Activated naive CD8-positive, alpha-beta T cell treated with anti-CD3 and anti-CD28 coated beads, Interleukin-2, amount 10 ng/mL, durations not matched to agents 7 days and 5 days (primary cell): Measurements from ENCODE around the gene UCKL1. TPM values are rescaled to one million over a fixed set of nuclear protein-coding genes. Genes with fewer than 3 reads are reported as not detected.

ENCODE experiments used
- ATAC-seq: fragments of 150-1000 bp; cut with Tn5 transposase; one replicate; pipeline ENCODE4 v1.10.0; 2021; ENCODE audit warnings: low read depth, moderate library complexity
- POLR2A ChIA-PET: fragments of 350-600 bp; sonication (Branson Sonifier 250); formaldehyde crosslinking; loops from one replicate; lab custom pipeline; 2021; ENCODE audit warnings: antibody characterized with exemption; lab: Charles Lee
- DNase-seq: peaks from one replicate; pipeline ENCODE4 v3.0.0; 2021
- H3K27ac Mint-ChIP-seq: one replicate; pipeline ENCODE4 v1.8.0; 2022; ENCODE audit warnings: mild to moderate bottlenecking, mixed read lengths
- H3K27me3 Mint-ChIP-seq: one replicate; pipeline ENCODE4 v1.8.0; 2022; ENCODE audit warnings: mild to moderate bottlenecking, moderate library complexity, mixed read lengths
- H3K36me3 Mint-ChIP-seq: one replicate; pipeline ENCODE4 v1.8.0; 2021; ENCODE audit warnings: mild to moderate bottlenecking, mixed read lengths
- H3K4me1 Mint-ChIP-seq: one replicate; pipeline ENCODE4 v1.8.0; 2021; ENCODE audit warnings: mixed read lengths
- H3K4me3 Mint-ChIP-seq: one replicate; pipeline ENCODE4 v1.8.0; 2022; ENCODE audit warnings: mild to moderate bottlenecking, moderate library complexity, mixed read lengths
- H3K9me3 Mint-ChIP-seq: one replicate; pipeline ENCODE4 v1.8.0; 2021; ENCODE audit warnings: mixed read lengths
- total RNA-seq, 2 experiments: library from RNA; stranded (reverse); gene quantifications; one replicate each; pipeline ENCODE4 v1.2.3, GENCODE V29; 2021

The UCKL1 gene
- total RNA-seq, 2 experiments from 2014 or later: 45.0 to 48.4 TPM

- Mint-ChIP-seq H3K9me3 (no peaks in the 10 kb centered on the region), H3K4me3 (no peak overlapping the region), H3K27me3 (no peaks in the 10 kb centered on the region), H3K36me3 (peaks cover 6% of the 10 kb centered on the region), H3K4me1 (peaks cover 34% of the 10 kb centered on the region), H3K27ac (no peak overlapping the region)
- POLR2A ChIA-PET: no interaction called here
- DNase-seq (no peak), ATAC-seq (no peak)
Observed at GRCh38 chr20:63952210-63952535, 4.0 kb downstream of the UCKL1 start.

GRCh38 chr20:63951398-63952209 lies 4.6 kb downstream of the UCKL1 start:
- H3K4me1 Mint-ChIP-seq: peaks cover 34% of the 10 kb centered on the region
- ATAC-seq: no peak
- no peak for DNase-seq
- no peaks in the 10 kb centered on the region for H3K27me3 Mint-ChIP-seq
- H3K27ac Mint-ChIP-seq: no peak overlapping the region
- no peak overlapping the region for H3K4me3 Mint-ChIP-seq
- no peaks in the 10 kb centered on the region for H3K9me3 Mint-ChIP-seq
- POLR2A ChIA-PET: no interaction called here
- peaks cover 6% of the 10 kb centered on the region for H3K36me3 Mint-ChIP-seq

- H3K9me3 Mint-ChIP-seq: no peaks in the 10 kb centered on the region
- H3K4me1 Mint-ChIP-seq: peaks cover 32% of the 10 kb centered on the region
- no peaks in the 10 kb centered on the region for H3K27me3 Mint-ChIP-seq
- H3K27ac Mint-ChIP-seq: no peak overlapping the region
- ATAC-seq (no peak), DNase-seq (no peak)
- POLR2A ChIA-PET: no interaction called here
- no peak overlapping the region for H3K4me3 Mint-ChIP-seq
- H3K36me3 Mint-ChIP-seq: peaks cover 6% of the 10 kb centered on the region
Observed at GRCh38 chr20:63950701-63951397, 5.4 kb downstream of the UCKL1 start.

GRCh38 chr20:63947638-63948456 lies 8.4 kb downstream of the UCKL1 start:
- Mint-ChIP-seq H3K27me3 (no peaks in the 10 kb centered on the region), H3K27ac (peak overlapping the region; percentile 89), H3K4me3 (peak overlapping the region; percentile 85), H3K36me3 (peaks cover 2% of the 10 kb centered on the region), H3K9me3 (no peaks in the 10 kb centered on the region), H3K4me1 (peaks cover 19% of the 10 kb centered on the region)
- peak; percentile 27 for ATAC-seq
- POLR2A ChIA-PET: interaction anchor here (0.7 kb wide), 1 partner anchor 919 kb away, joined by 3 read pairs; no protein-coding TSS in a partner anchor
- DNase-seq: no peak

- Mint-ChIP-seq H3K27ac (peak overlapping the region; percentile 36), H3K27me3 (no peaks in the 10 kb centered on the region), H3K4me3 (peak overlapping the region; percentile 53), H3K36me3 (peaks cover 2% of the 10 kb centered on the region), H3K9me3 (no peaks in the 10 kb centered on the region), H3K4me1 (peaks cover 22% of the 10 kb centered on the region)
- ATAC-seq: no peak
- no peak for DNase-seq
- POLR2A ChIA-PET: interaction anchor here (0.7 kb wide), 1 partner anchor 919 kb away, joined by 3 read pairs; no protein-coding TSS in a partner anchor
Observed at GRCh38 chr20:63946986-63947637, 9.1 kb downstream of the UCKL1 start.

DNA sequence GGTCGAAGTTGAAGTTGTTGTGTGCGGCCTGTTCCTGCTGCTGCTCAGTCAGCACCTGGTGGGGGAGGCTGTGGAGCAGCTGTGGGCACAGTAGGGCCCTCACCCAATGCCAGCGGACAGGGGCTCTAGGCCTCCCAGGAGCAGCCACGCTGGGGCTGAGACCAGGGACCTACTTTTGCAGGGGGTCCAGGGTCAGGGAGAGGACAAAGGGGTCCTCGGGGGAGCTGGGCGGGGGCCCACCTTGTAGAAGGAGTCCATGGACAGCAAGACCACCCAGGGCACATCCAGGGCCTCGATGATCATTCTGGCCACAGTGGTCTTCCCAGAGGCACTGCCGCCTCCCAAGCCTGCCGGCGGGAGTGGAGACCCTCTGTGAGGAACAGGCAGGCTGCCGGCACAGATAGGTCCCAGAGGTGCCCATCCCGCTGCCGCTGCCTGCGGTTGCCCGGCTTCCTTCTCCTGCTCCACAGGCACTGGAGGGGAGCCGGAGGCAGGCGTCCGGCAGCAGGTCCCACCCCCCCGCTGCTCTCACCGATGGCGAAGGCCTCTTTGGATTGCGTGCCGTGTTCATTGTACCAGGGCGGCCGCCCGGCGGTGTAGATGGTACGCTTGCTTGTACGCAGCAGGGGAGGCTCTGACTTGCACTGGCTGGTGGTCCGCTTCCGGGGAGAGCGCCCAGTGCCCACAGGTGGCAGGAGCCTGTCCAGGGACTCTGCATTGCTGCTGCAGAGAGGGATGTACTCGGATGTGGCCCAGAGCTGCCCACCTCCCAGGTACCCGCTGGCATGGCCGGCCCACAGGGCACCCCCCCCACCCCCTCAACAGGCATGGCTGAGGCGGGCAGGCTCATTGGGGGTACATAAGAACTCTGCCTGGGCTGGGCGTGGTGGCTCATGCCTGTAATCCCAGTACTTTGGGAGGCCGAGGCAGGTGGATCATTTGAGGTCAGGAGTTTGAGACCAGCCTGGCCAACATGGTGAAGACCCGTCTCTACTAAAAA lies 10.0 kb downstream of the UCKL1 start:
- peaks cover 2% of the 10 kb centered on the region for H3K36me3 Mint-ChIP-seq
- peaks cover 26% of the 10 kb centered on the region for H3K4me1 Mint-ChIP-seq
- POLR2A ChIA-PET: no interaction called here
- H3K9me3 Mint-ChIP-seq: no peaks in the 10 kb centered on the region
- ATAC-seq: no peak
- H3K4me3 Mint-ChIP-seq: no peak overlapping the region
- peak overlapping the region; percentile 30 for H3K27ac Mint-ChIP-seq
- DNase-seq: no peak
- no peaks in the 10 kb centered on the region for H3K27me3 Mint-ChIP-seq

GRCh38 chr20:63945031-63945658 lies 11.1 kb downstream of the UCKL1 start:
- DNase-seq: no peak
- no peak for ATAC-seq
- no peaks in the 10 kb centered on the region for H3K27me3 Mint-ChIP-seq
- H3K4me1 Mint-ChIP-seq: peaks cover 28% of the 10 kb centered on the region
- POLR2A ChIA-PET: no interaction called here
- H3K27ac Mint-ChIP-seq: no peak overlapping the region
- peaks cover 2% of the 10 kb centered on the region for H3K36me3 Mint-ChIP-seq
- no peaks in the 10 kb centered on the region for H3K9me3 Mint-ChIP-seq
- no peak overlapping the region for H3K4me3 Mint-ChIP-seq

DNA sequence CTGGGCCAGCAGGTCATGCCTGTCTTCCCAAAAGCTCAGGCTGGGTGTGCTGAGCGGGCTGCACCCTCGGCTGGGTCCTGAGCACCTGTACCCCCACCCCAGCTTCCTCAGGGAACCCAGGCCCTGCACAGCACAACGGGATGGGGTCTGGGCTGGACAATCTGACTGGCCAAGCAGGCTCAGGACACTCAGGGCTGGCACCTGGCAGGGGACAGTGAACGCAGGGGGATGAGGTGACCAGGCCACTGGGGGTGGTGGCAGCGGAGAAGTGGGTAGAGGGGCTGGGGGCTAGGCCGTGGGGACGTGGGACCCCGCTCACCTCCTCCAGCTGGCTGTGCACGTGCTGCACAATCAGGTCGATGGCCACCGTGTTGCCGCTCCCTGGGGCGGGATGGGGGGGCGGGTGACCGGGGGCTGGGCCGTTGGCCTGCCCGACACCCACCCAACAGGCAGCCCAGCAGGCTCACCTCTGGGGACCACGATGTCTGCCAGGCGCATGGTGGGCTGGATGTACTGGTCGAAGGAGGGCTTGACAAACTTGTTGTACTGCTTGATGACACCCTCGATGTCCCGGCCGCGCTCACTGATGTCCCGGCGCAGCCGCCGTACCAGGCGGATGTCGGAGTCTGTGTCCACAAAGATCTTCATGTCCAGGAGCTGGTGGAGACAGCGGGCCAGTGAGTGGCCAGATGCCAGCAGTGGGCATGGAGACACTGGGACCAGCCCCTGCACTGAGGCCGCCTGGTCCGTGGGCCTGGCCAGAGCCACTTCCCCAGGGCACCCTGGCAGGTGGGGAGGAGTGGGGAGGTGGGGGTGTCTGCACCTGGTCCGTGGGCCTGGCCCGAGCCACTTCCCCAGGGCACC lies 11.9 kb downstream of the UCKL1 start:
- Mint-ChIP-seq H3K27ac (no peak overlapping the region), H3K4me1 (peaks cover 28% of the 10 kb centered on the region), H3K9me3 (no peaks in the 10 kb centered on the region), H3K27me3 (no peaks in the 10 kb centered on the region), H3K4me3 (no peak overlapping the region), H3K36me3 (peaks cover 2% of the 10 kb centered on the region)
- no peak for DNase-seq
- POLR2A ChIA-PET: no interaction called here
- ATAC-seq: no peak

DNA sequence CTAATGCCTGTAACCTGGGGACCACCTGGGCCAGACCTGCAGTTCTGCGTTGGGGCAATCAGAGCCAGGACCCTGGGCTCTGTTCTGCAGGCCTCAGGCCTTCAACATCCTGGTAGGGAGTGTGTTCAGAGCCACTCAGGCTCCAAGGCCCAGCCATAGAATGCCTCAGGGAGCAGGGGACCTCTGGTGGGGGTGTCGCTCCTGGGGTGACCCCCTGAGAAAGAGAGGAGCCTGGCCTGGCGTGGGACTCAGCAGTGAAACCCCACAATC lies 12.5 kb downstream of the UCKL1 start:
- Mint-ChIP-seq H3K36me3 (peaks cover 2% of the 10 kb centered on the region), H3K4me3 (no peak overlapping the region), H3K4me1 (peaks cover 23% of the 10 kb centered on the region), H3K9me3 (no peaks in the 10 kb centered on the region), H3K27ac (no peak overlapping the region), H3K27me3 (no peaks in the 10 kb centered on the region)
- POLR2A ChIA-PET: no interaction called here
- no peak for DNase-seq
- no peak for ATAC-seq

- Mint-ChIP-seq H3K27ac (no peak overlapping the region), H3K9me3 (no peaks in the 10 kb centered on the region), H3K4me3 (no peak overlapping the region), H3K4me1 (peaks cover 19% of the 10 kb centered on the region), H3K36me3 (peaks cover under 1% of the 10 kb centered on the region), H3K27me3 (no peaks in the 10 kb centered on the region)
- DNase-seq (no peak), ATAC-seq (no peak)
- POLR2A ChIA-PET: no interaction called here
Observed at GRCh38 chr20:63942969-63943807, 13.0 kb downstream of the UCKL1 start.
